HL-60/S4 (cell line): Measurements from ENCODE around the gene VPS36.
"Not testable (repeated sequence)": the region's sequence is repeated elsewhere in the genome, so short reads cannot be mapped to it uniquely, and the experiment has no call there.

Source experiments
- in situ Hi-C: fragments of 300-500 bp; cut with MboI; formaldehyde crosslinking; loops from 2 replicates; pipeline ENCODE4 v1.14.3; 2022; ENCODE audit warnings: low sequenced_read_pairs

Gene VPS36, protein sequence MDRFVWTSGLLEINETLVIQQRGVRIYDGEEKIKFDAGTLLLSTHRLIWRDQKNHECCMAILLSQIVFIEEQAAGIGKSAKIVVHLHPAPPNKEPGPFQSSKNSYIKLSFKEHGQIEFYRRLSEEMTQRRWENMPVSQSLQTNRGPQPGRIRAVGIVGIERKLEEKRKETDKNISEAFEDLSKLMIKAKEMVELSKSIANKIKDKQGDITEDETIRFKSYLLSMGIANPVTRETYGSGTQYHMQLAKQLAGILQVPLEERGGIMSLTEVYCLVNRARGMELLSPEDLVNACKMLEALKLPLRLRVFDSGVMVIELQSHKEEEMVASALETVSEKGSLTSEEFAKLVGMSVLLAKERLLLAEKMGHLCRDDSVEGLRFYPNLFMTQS

DNA sequence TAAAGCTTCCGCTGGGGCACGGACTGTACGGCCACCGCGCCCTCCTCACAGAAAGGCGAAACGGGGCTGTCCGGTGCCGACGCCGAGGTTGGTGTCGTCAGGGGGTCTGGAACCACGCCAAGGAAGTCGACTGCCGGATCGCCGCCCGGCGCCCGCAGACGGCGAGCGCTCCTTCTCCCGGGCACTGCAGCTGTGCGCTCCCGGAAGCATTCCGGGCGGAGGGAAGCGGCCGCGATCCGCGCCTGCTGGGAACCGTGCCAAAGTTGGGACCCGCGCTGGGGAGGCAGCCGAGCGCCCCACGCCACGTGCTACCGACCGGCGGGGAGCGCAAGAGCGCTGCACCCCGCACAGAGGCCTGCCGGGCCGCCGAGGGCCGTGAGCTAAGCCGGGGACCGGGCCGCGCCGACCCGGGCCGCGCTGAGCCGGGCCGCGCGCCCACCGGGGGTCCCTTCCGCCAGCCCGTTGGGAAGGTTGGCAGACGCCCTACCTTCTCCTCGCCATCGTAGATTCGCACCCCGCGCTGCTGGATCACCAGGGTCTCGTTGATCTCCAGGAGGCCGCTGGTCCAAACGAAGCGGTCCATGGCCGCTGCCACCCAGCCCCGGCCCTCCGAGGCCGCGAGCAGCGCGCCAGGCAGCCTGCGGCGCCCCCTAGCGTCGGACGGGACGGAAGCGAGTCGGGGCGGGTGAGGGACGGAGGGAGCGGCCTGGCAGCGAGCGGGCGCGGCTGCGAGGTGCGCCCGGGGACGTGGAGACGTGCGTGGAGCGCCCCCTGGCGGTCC, at the start of gene VPS36:
VPS36 (minus strand) TSS at position 623 of the 781 bp plus-strand sequence; CDS start at position 583, 40 bp downstream.
- in situ Hi-C loops = no loop called here

DNA sequence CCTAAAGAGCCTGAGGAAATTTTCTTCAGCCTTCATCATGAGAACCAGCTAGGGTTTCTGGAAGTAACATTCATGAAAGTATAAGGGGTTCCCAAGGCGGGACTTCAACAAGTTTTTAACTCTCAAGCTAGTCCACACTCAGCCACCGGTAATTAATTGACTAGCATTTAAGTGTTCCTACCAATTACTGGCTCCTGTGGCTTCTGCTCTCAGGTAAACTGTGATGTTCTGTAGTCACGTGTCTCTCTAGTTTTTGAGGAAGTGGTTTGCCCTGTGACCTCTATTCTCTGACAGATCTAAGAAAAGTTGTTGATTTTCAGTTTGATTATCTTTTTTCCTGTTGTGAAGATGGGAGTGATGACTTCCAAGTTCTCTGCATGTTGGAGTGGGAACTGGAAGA, 47.5 kb upstream of the VPS36 start:
- in situ Hi-C loops = not testable (repeated sequence)

DNA sequence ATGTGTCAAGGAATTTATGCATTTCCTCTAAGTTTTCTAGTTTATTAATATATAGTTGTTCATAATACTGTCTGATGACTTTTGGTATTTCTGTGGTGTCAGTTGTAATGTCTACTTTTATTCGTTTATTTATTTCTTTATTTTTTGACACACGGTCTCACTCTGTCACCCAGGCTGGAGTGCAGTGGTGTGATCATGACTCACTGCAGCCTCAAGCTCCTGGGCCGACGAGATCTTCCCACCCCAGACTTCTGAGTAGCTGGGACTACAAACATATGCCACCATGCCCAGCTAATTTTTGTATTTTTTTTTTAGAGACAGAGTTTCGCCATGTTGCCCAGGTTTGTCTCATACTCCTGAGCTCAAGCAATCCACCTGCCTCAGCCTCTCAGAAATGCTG, 43.8 kb upstream of the VPS36 start:
- in situ Hi-C loops = not testable (repeated sequence)

DNA sequence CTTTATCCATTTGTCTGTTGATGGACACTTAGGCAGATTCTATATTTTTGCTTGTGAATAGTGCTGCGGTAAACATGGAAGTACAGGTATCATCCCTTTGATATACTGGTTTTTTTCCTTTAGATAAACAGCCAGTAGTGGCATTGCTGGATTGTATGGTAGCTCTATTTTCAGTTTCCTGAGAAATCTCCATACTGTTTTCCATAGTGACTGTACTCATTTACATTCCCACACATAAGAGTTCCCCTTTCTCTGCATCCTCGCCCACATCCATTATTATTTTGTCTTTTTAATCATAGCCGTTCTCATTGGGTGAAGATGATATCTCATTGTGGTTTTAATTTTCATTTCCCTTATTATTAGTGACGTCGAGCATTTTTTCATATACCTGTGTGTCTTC, 40.6 kb upstream of the VPS36 start:
- in situ Hi-C loops = not testable (repeated sequence)

DNA sequence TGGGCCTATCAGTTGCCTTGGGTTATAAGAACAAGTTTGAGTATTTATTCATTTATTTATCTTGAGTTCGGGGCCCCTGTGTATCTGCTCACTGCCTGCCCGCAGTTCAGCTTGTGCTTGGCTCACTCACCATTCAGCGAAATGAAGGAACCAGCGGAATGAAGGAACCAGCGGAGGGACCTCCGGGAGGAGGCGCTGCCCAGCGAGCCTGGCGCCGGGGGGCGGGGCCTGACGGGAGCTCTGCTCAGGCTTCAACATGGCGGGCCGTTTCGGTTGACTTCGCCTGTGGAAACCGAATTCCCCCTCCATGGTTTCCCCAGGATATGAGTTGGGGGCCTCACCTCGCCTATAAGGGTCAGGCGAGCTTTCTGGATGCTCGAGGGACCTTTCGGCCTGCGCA, 38.3 kb upstream of the VPS36 start:
- in situ Hi-C loops = not testable (repeated sequence)

DNA sequence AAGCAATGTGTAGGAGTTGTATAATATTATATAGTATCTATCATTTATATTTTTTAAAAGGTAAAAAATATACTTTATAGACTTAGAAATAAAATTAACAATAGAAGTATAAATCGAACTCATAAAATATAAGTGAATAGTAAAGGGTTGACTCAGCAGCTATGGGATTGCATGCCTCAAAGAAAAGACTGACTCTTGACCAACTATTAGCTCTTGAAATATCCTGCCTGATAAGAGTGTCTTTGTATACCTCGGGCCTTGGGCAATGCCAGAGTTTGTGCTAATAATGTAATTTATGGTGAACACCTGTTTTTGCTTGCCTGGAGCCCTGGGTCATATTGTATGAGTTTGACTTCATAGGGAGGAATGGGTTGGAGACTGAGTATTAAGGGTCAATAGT, 36.6 kb upstream of the VPS36 start:
- in situ Hi-C loops = not testable (repeated sequence)

DNA sequence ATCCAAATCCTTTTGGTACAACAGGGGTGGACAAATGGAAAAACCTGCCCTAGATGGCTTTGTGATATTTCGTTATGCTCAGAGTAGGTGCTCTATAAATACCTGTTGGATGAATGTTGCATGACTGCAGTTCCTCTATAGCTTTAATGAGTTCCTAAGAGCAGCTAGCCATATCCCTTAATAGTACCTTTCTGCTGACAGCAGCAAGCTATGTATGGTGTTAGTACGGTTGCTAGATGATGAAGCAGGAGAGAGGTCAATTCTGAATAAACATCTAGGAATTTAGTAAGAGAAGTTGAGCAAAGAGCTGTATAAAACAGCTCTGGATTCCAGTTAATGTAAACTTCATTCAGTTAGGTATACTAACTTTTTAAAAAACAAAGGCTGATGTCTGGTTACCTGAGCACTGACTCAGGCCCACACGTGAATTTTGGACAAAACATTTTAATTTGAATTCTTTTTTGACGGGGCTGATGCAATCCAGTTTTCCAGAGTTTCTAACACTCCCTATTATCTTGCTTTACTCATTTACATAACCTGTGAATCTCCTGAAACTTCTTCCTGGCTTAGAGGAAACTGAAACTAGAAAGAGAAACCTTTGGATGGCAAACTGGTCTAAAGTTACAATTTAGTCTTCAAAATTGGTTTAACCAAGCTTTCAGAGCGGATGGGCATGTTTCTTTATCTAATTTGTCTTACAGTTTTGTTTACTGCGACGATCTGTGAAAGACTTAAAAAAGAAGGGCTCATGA, 30.4 kb upstream of the VPS36 start:
- in situ Hi-C loops = not testable (repeated sequence)

DNA sequence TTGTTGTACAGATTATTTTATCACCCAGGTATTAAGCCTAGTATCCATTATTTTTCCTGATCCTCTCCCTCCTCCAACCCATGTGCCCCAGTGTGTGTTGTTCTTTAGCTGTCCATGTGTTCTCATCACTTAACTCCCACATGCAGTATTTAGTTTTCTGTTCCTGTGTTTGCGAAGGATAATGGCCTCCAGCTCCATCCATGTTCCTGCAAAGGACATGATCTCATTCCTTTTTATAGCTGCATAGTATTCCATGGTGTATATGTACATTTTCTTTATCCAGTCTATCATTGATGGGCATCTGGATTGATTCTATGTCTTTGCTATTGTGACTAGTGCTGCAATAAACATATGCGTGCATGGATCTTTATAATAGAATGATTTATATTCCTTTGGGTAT, 18.1 kb upstream of the VPS36 start:
- in situ Hi-C loops = not testable (repeated sequence)

DNA sequence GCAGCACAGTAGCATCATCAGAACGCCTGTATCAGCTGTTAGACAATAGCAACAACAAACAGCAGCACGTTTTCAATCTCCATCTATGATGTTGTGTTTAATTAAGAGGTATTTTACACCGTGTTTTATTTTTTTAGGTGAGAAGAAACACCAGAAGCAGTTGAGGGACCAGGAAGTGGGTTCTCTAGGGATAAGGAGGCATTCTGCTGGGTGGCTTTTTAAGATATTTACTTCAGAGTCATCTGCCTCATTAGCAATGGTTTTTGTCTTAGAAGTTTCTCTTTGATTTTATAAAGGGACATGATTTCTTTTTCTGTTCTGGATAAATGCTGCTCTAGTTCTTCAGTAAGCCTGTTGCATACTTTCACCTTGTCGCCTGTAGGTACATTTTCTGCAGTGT, 13.1 kb upstream of the VPS36 start:
- in situ Hi-C loops = no loop called here

DNA sequence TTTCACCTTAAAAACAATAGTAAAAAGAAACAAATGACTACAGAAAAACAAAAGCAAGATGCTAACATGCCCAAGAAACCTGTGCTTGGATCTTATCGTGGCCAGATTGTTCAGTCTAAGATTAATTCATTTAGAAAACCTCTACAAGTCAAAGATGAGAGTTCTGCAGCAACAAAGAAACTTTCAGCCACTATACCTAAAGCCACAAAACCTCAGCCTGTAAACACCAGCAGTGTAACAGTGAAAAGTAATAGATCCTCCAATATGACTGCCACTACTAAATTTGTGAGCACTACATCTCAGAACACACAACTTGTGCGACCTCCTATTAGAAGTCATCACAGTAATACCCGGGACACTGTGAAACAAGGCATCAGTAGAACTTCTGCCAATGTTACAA, 10.8 kb upstream of the VPS36 start:
- in situ Hi-C loops = no loop called here

DNA sequence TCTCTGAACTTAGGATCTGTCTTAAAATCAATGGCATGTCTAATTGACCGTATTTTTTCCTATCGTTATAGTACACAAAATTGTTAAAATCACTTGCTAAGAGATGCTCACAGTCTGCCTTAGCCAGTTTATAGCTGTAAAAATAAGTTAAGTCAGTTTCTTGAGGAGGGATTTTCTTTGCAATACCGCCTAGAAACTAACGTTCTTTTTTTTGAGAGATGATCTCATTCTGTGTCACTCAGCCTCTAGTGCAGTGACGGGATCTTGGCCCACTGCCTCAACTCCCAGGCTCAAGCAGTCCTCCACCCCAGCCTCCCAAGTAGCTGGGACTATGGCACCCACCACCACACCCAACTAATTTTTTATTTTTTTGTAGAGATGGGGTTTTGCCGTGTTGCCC, 9.2 kb upstream of the VPS36 start:
- in situ Hi-C loops = no loop called here

DNA sequence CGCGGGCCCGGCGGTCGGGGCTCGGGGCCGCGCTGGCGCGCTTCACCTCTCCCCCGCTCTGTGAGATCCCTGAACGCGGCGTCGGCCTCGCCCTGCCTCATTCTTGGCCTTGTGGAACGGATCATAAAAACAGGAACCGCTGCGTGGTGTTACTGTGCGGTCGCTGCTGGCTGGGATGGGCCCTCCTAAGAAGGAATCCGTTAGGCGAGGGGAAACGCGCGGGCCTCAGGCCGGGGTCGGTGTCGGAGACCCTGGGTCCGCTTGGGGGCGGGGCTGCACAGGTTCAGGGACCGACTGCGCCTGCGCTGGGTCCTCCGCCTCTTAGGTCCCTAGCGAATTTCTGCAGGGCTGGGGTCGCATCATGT, 5.2 kb upstream of the VPS36 start:
- in situ Hi-C loops = no loop called here

DNA sequence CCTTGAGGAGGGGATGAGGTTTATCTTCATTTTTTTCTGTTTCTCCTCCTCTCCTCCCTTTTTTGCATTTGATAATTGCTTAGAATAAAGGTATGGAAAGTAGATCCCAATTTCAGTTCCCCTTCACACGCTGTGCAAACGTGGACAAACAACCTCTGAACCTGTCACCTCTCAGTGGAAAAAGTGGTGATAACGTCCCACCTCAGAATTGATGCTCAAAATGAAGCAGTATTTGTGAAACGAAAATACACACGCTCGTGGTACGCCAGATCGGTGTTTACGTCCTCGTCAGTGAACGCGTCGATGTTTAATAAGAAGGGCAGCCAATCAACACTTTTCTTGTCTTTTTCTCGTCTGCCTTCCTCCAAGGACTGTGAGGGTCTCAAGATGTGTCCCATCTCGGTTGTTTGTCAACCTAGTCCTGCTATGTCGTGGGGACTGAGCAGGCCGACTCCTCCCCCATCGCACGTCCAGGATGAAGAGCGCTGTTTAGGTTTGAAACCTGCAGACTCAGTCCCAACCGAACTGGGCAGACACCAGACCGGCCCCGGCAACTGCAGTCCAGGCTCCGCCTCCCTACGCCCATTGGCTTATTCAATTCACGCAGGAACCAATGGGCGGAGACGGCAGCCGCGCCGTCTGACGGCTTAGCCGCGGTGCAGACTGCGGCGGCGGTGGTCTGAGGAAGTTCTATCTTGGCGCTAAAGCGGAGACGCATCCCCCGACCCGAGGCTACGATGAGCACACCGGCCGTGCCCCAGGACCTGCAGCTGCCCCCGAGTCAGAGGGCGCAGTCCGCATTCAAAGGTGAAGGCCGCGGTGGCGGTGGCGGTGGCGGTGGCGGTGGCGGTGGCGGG, 4.6 kb upstream of the VPS36 start, which contains the start of gene CKAP2:
CKAP2 (plus strand) TSS at position 659 of the 857 bp plus-strand sequence; CDS start at position 738, 79 bp downstream.
- in situ Hi-C loops = no loop called here

DNA sequence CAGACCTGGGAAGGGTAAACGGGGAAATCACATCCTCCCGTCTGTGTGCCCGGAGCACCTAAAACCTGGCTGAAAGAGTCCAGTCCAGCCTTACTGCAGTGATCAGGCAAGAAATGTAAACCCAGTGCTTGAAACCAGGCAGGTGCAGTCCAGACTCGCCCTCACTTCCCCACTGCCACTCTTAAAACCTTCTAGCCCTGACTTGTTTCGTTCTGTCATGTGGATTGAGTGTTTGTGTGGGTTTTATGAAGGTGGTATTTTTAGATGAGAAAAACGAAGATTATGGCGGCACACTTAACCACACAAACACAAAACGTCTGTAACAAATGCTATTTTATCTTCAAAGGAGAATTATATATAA, 4.0 kb upstream of the VPS36 start:
- in situ Hi-C loops = no loop called here

DNA sequence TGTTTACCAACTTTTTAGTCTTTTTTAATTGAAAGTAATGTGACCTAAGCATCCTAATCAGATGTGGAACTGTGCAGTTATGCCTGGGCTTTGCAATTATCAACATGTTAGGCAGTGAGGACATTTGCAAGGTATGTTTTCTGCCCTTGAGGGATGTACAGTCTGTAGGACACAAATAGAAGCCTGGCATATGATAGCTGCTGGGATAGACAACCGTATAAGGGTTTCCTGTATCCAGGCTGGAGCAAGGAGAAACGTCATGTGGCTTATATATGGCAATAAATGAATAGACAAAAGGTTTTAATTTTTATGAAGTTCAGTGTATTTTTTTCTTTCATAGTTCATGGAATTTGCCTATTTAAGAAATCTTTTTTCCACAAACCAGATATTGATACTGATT, 2.0 kb upstream of the VPS36 start:
- in situ Hi-C loops = no loop called here

DNA sequence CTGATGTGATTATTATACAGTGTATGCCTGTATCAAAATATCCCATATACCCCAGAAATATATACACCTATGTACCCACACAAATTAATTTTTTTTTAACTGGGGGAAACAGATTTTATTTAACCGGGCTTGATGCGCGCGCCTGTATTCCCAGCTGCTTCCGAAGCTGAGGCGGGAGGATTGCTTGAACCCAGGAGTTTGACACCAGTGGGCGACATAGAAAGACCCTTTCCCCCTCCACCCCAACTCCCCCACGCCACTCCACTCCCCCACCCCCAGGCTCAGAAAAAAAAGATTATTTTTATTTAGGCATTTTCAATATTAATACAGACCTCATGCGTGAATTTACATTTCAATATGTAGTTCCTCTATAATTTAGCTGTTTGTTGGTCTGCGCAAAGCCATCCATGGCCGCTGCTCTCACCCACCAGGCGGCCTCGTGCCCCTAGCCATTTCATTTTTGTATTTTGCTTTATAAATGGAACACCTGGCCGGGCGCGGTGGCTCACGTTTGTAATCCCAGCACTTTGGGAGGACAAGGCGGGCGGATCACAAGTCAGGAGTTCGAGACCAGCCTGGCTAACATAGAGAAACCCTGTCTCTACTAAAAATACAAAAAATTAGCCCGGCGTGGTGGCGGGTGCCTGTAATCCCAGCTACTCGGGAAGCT, 836 bp upstream of the VPS36 start:
- in situ Hi-C loops = no loop called here

DNA sequence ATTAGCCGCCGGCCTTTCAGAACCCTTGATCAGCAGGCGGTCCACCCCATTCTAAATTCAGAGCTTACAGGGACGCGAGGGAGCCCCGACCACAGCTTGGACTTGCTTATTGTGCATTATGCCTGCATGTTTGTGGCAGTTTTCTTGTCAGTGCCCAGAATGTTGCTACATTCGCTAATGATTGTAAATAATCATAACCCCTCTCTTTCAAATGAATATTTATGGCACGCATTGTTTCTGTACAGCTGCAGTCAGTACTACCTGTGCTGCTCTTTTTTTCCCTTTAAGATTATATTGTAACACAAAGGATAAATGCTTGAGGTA, 321 bp upstream of the VPS36 start:
- in situ Hi-C loops = no loop called here

DNA sequence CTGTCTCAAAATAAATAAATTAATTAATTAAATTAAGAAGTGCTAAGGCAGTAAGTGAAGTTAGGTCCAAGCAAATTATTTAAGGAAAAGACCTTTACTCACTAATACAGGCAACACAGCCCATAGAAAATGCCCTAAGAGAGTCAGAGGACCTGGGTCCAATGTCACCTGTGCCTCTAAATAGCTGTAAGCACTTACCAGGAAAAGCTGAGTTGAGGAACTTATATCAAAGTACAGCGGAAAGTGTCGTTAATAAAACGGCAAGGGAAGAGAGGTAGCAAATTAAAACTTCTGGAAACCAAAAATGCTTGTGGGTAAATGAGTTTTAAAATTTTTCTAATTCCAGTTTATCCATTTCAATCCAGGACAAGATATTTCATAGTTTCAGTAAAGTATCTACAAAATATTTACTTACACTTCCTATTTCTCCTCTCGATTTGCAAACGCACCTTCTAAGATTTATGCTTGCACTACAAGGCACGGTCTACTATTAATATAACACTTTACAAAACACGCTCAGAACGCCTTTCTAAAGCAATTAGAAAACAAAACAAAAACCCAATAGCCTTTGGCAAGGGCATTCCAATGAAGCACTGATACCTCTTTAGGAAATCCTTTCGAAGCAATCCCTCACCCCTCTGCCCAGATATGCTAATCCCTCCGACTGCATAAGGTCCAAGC, 963 bp downstream of the VPS36 start:
- in situ Hi-C loops = no loop called here

DNA sequence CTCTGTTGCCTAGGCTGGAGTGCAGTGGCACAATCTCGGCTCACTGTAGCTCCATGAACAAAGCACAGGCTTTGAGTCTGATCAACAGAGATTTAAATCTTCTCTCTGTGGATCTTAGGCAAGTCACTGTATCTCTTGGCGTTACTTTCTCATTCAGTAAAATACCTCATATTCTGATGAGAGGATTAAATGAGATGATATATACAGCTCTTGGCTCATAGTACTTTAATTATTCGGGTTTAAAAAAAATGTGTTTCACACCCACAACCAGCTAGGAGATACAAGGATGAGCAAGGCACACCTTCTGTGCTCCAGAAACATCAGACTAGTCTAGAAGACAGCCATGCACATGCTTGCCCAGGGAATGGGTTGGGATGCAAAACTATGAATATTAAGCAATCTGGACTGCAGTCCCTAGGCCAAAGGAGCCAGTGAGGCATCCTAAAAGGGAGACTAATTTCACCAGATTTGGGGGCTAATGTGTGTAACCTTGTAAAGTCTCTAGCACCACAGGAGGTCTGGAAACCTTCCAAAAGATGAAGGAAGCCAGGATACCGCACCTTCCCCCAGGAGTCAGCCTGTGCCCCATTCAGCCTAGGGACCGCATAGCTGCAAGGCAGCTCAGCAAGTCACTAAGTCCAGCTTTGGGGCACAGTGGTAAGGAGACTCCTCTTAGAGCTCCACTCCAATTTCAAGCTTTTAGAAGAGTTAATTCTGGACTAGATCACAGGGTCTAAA, 2.5 kb downstream of the VPS36 start:
- in situ Hi-C loops = no loop called here
